Head of caudate nucleus (tissue), 42 donors: ENCODE results near the gene HMCES.
A peak's percentile ranks its signal among the peaks of the same experiment; 100 is the strongest.

Experiments
- DNase-seq, 42 donors: peaks; one replicate each; pipeline versions ENCODE4 v3.0.0 to v3.0.0-alpha.2; 2020 to 2021; ENCODE audit warnings: mixed read lengths in 7 of 42
- intact Hi-C: fragments of 100-400 bp; cut with DNase I; formaldehyde crosslinking; loops from one replicate; pipeline ENCODE4 v1.15.0; 2022

The HMCES gene

GRCh38 chr3:129278439-129278965, at the start of gene HMCES:
TSS of gene HMCES (plus strand) at chr3:129278870. CDS start at chr3:129279733, 863 bp downstream.
- intact Hi-C loops, result loop anchor here (5.0 kb wide), 1 partner anchor 39 kb away; a partner anchor contains a TSS

GRCh38 chr3:129228891-129229585, 49.6 kb upstream of the HMCES start:
- intact Hi-C loops, result no loop called here
- DNase-seq, result no peak

More at GRCh38 chr3:129278439-129278965, at the start of gene HMCES:
- DNase-seq, result peak; percentile 70 to 97 (median 94)

- intact Hi-C loops, result no loop called here
- DNase-seq, result peak in 2 of 42 donors; percentile 11 to 35
These were observed 48.2 kb upstream of the HMCES start for GRCh38 chr3:129230311-129231019.

GRCh38 chr3:129231331-129232119, 47.1 kb upstream of the HMCES start:
- DNase-seq, result no peak
- intact Hi-C loops, result no loop called here

- intact Hi-C loops, result no loop called here
- peak in 35 of 42 donors; percentile 15 to 77 (median 41) for DNase-seq
These were observed 45.1 kb upstream of the HMCES start for GRCh38 chr3:129233538-129233937.

GRCh38 chr3:129234441-129234840, 44.2 kb upstream of the HMCES start:
- intact Hi-C loops, result no loop called here
- DNase-seq, result no peak

GRCh38 chr3:129235344-129235917, 43.2 kb upstream of the HMCES start:
- DNase-seq, result no peak
- intact Hi-C loops, result no loop called here

GRCh38 chr3:129238945-129239705, 39.5 kb upstream of the HMCES start:
- intact Hi-C loops, result no loop called here

GRCh38 chr3:129239991-129240390, 38.7 kb upstream of the HMCES start:
- DNase-seq, result no peak
- intact Hi-C loops, result loop anchor here (10.0 kb wide), 1 partner anchor 265 kb away; no protein-coding TSS in a partner anchor

More at GRCh38 chr3:129238945-129239705, 39.5 kb upstream of the HMCES start:
- no peak for DNase-seq

- intact Hi-C loops, result loop anchor here (10.0 kb wide), 1 partner anchor 266 kb away; no protein-coding TSS in a partner anchor
These were observed 38.2 kb upstream of the HMCES start for GRCh38 chr3:129240436-129240835.

GRCh38 chr3:129245141-129245540, 33.5 kb upstream of the HMCES start:
- intact Hi-C loops, result loop anchor here (5.0 to 10.0 kb wide), 3 partner anchors 63 to 270 kb away; partner anchors contain the start of gene CNBP
- DNase-seq, result no peak

More at GRCh38 chr3:129240436-129240835, 38.2 kb upstream of the HMCES start:
- peak in 3 of 42 donors; percentile 9 to 44 (median 43) for DNase-seq

- peak; percentile 38 to 86 (median 73) for DNase-seq
- intact Hi-C loops, result loop anchor here (5.0 to 10.0 kb wide), 3 partner anchors 63 to 271 kb away; partner anchors contain the start of gene CNBP
These were observed 32.9 kb upstream of the HMCES start for GRCh38 chr3:129245641-129246306.

- intact Hi-C loops, result loop anchor here (5.0 to 10.0 kb wide), 3 partner anchors 64 to 272 kb away; partner anchors contain the start of gene CNBP
- no peak for DNase-seq
These were observed 32.0 kb upstream of the HMCES start for GRCh38 chr3:129246636-129247035.

GRCh38 chr3:129248286-129248979, 30.2 kb upstream of the HMCES start:
- peak in 1 of 42 donors; percentile 17 for DNase-seq

GRCh38 chr3:129249284-129250065, 29.2 kb upstream of the HMCES start, which contains the start of gene COPG1:
TSS of gene COPG1 (plus strand) at chr3:129249606. CDS start at chr3:129249710, 104 bp downstream.
- DNase-seq, result peak; percentile 63 to 93 (median 86)
- intact Hi-C loops, result loop anchor here (5.0 to 10.0 kb wide), 3 partner anchors 67 to 275 kb away; partner anchors contain the start of gene CNBP

More at GRCh38 chr3:129248286-129248979, 30.2 kb upstream of the HMCES start:
- intact Hi-C loops, result loop anchor here (5.0 to 10.0 kb wide), 3 partner anchors 66 to 274 kb away; partner anchors contain the start of gene CNBP
